HEK293T (cell line): ENCODE results near the gene MSMP.

Source experiments
- CTCF ChIA-PET: fragments of 350-600 bp; formaldehyde crosslinking; extraction: SDS; loops from one replicate; lab custom pipeline; 2021; ENCODE audit warnings: antibody characterized with exemption, inconsistent platforms; lab: Yijun Ruan, JAX
- POLR2A ChIA-PET: fragments of 350-600 bp; formaldehyde crosslinking; extraction: SDS; loops from one replicate; lab custom pipeline; 2020; ENCODE audit warnings: antibody characterized with exemption, inconsistent platforms; lab: Yijun Ruan, JAX
- DNase-seq: peaks from one replicate; pipeline ENCODE4 v3.0.0; 2012; ENCODE audit warnings: mixed read lengths; ENCODE audit errors: extremely low spot score
- ARNT ChIP-seq: fragments of 450-650 bp; IDR thresholded peaks from 2 replicates; pipeline ENCODE4 v1.6.1; 2017; ENCODE audit warnings: mild to moderate bottlenecking
- BHLHE40 ChIP-seq: fragments of 450-650 bp; IDR thresholded peaks from 2 replicates; pipeline ENCODE4 v1.6.1; 2016; ENCODE audit warnings: mild to moderate bottlenecking, moderate library complexity, borderline replicate concordance
- CTBP1 ChIP-seq: fragments of 450-650 bp; IDR thresholded peaks from 2 replicates; pipeline ENCODE4 v1.6.1; 2016; ENCODE audit warnings: borderline replicate concordance
- ELF4 ChIP-seq: fragments of 450-650 bp; IDR thresholded peaks from 2 replicates; pipeline ENCODE4 v1.6.1; 2017; ENCODE audit warnings: antibody characterized with exemption
- FOXA1 ChIP-seq: fragments of 450-650 bp; IDR thresholded peaks from 2 replicates; pipeline ENCODE4 v1.6.1; 2016; ENCODE audit warnings: mild to moderate bottlenecking
- FOXK2 ChIP-seq: fragments of 450-650 bp; IDR thresholded peaks from 2 replicates; pipeline ENCODE4 v1.6.1; 2016; ENCODE audit warnings: mild to moderate bottlenecking
- FOXM1 ChIP-seq: fragments of 450-650 bp; IDR thresholded peaks from 2 replicates; pipeline ENCODE4 v1.6.1; 2017; ENCODE audit warnings: mild to moderate bottlenecking, borderline replicate concordance
- HDGF ChIP-seq: fragments of 450-650 bp; IDR thresholded peaks from 2 replicates; pipeline ENCODE4 v1.6.1; 2017; ENCODE audit warnings: antibody characterized with exemption, borderline replicate concordance
- L3MBTL2 ChIP-seq: fragments of 450-650 bp; conservative IDR thresholded peaks from 2 replicates; pipeline ENCODE4 v1.6.1; 2016; ENCODE audit warnings: mild to moderate bottlenecking
- LEF1 ChIP-seq: fragments of 450-650 bp; IDR thresholded peaks from 2 replicates; pipeline ENCODE4 v1.6.1; 2017; ENCODE audit warnings: mild to moderate bottlenecking, borderline replicate concordance
- NFRKB ChIP-seq: fragments of 450-650 bp; IDR thresholded peaks from 2 replicates; pipeline ENCODE4 v1.6.1; 2016; ENCODE audit warnings: mild to moderate bottlenecking, moderate library complexity
- PKNOX1 ChIP-seq: fragments of 450-650 bp; IDR thresholded peaks from 2 replicates; pipeline ENCODE4 v1.6.1; 2016
- SP1 ChIP-seq: fragments of 450-650 bp; IDR thresholded peaks from 2 replicates; pipeline ENCODE4 v1.6.1; 2017
- SUZ12 ChIP-seq: fragments of 450-650 bp; IDR thresholded peaks from 2 replicates; pipeline ENCODE4 v1.6.1; 2016; ENCODE audit warnings: mild to moderate bottlenecking
- TARDBP ChIP-seq: fragments of 450-650 bp; IDR thresholded peaks from 2 replicates; pipeline ENCODE4 v1.6.1; 2016
- ZNF384 ChIP-seq: fragments of 450-650 bp; IDR thresholded peaks from 2 replicates; pipeline ENCODE4 v1.6.1; 2016

The MSMP gene

GRCh38 chr9:35797311-35798109 is 43.4 kb upstream of the MSMP start:
- no peak for DNase-seq
- no peak for TF ChIP-seq PKNOX1
- TF ChIP-seq LEF1 = no peak
- no peak for TF ChIP-seq L3MBTL2
- no peak for TF ChIP-seq HDGF
- TF ChIP-seq CTBP1 = no peak
- TF ChIP-seq TARDBP = no peak
- TF ChIP-seq BHLHE40 = no peak
- TF ChIP-seq FOXA1 = no peak
- TF ChIP-seq SUZ12 = no peak
- TF ChIP-seq NFRKB = no peak
- no peak for TF ChIP-seq SP1
- ChIA-PET CTCF (no interaction called here), POLR2A (interaction anchor here (1.1 kb wide), 1 partner anchor 17 kb away, joined by 4 read pairs; the partner anchor contains the start of gene HINT2)

GRCh38 chr9:35795695-35796094 is 41.6 kb upstream of the MSMP start:
- ChIA-PET POLR2A (no interaction called here), CTCF (no interaction called here)
- TF ChIP-seq ZNF384 = no peak
- no peak for TF ChIP-seq L3MBTL2
- TF ChIP-seq HDGF = no peak
- TF ChIP-seq FOXM1 = no peak
- no peak for TF ChIP-seq FOXA1
- no peak for TF ChIP-seq TARDBP
- no peak for TF ChIP-seq SUZ12
- no peak for TF ChIP-seq ARNT
- TF ChIP-seq SP1 = no peak
- TF ChIP-seq FOXK2 = no peak
- no peak for DNase-seq

GRCh38 chr9:35793461-35793860 is 39.4 kb upstream of the MSMP start:
- no peak for DNase-seq
- ChIA-PET POLR2A (no interaction called here), CTCF (no interaction called here)
- no peak for TF ChIP-seq ARNT
- no peak for TF ChIP-seq FOXM1
- no peak for TF ChIP-seq CTBP1
- no peak for TF ChIP-seq ZNF384
- no peak for TF ChIP-seq ELF4
- no peak for TF ChIP-seq SP1
- no peak for TF ChIP-seq LEF1
- no peak for TF ChIP-seq TARDBP
- no peak for TF ChIP-seq PKNOX1
- TF ChIP-seq BHLHE40 = no peak
- TF ChIP-seq FOXK2 = no peak
- TF ChIP-seq SUZ12 = no peak

GRCh38 chr9:35792826-35793225 is 38.8 kb upstream of the MSMP start:
- ChIA-PET POLR2A (no interaction called here), CTCF (interaction anchor here (0.5 kb wide), 1 partner anchor 230 kb away, joined by 3 read pairs; no protein-coding TSS in a partner anchor)
- no peak for DNase-seq
- no peak for TF ChIP-seq TARDBP
- no peak for TF ChIP-seq FOXK2
- no peak for TF ChIP-seq PKNOX1
- TF ChIP-seq LEF1 = no peak

GRCh38 chr9:35792024-35792813 is 38.1 kb upstream of the MSMP start:
- TF ChIP-seq PKNOX1 (no peak), TARDBP (no peak), ELF4 (no peak), FOXM1 (no peak), FOXA1 (no peak), FOXK2 (no peak), SUZ12 (no peak), CTBP1 (no peak), LEF1 (no peak), HDGF (no peak), ZNF384 (no peak), SP1 (no peak)
- CTCF ChIA-PET = interaction anchor here (0.5 kb wide), 1 partner anchor 230 kb away, joined by 3 read pairs; no protein-coding TSS in a partner anchor
- DNase-seq = no peak
- POLR2A ChIA-PET = no interaction called here
